Measurements from ENCODE around the gene CYP3A5. TPM values are rescaled to one million over a fixed set of nuclear protein-coding genes. Genes with fewer than 3 reads are reported as not detected.

The CYP3A5 gene
- total and polyA plus RNA-seq, 2 experiments from 2014 or later = 228 to 345 TPM

DNA sequence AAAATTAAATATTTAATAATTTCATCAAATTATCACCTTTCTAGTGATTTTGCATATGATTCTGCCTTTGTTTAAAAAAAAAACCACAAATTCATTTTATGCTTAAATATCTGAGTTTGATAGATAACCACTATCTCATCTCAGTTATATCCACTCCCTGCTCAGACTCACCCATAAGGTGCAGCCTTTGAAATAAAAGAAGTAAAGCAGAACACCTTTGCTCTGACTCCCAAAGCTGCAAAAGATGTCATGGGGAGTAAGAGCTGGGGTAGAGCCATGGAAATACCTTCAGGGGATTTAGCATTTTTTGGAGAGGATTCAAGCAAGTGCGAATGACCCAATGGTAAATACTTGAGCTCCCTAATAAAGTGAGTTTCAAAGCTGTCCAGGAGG, 15.1 kb upstream of the CYP3A5 start:
- no peak for DNase-seq (ENCODE audit: low spot score)
- H4K20me1 ChIP-seq (ENCODE audit: insufficient read depth, poor library complexity, severe bottlenecking) = no peaks in the 10 kb centered on the region
- no peaks in the 10 kb centered on the region for H3K36me3 ChIP-seq (replicated peaks; ENCODE audit: insufficient read depth, low read depth)
- TF ChIP-seq CTCF (IDR thresholded peaks at IDR 0.05; ENCODE audit: poor library complexity) (no peak), EZH2phosphoT487 (IDR thresholded peaks at IDR 0.05; ENCODE audit: low read depth, severe bottlenecking, unreplicated experiment) (no peak), EZH2 (IDR thresholded peaks at IDR 0.05; ENCODE audit: borderline replicate concordance) (no peak)
- H3K4me1 ChIP-seq (ENCODE audit: insufficient read depth) = peaks cover 46% of the 10 kb centered on the region
- 71% methylated on average over 1 of the region's 1 CpG for WGBS (ENCODE audit: low lambda C conversion rate, missing lambda C conversion rate)
- H3K4me2 ChIP-seq = peak overlapping the region; percentile 11
- H3K4me3 ChIP-seq = no peak overlapping the region
- H3K9me2 ChIP-seq (replicated peaks; ENCODE audit: insufficient read depth) = no peaks in the 10 kb centered on the region
- H3K9me3 ChIP-seq (ENCODE audit: low read depth) = no peaks in the 10 kb centered on the region
- H3K27me3 ChIP-seq = no peaks in the 10 kb centered on the region
- no peaks in the 10 kb centered on the region for H3K79me2 ChIP-seq
- H2AFZ ChIP-seq = no peak overlapping the region
- H3K27ac ChIP-seq = peak overlapping the region; percentile 94

- Histone ChIP-seq H3K27me3 (no peaks in the 10 kb centered on the region), H3K79me2 (no peaks in the 10 kb centered on the region), H2AFZ (peak overlapping the region; percentile 41), H3K4me1 (ENCODE audit: insufficient read depth) (peaks cover 41% of the 10 kb centered on the region), H3K4me2 (peak overlapping the region; percentile 63), H3K36me3 (replicated peaks; ENCODE audit: insufficient read depth, low read depth) (no peaks in the 10 kb centered on the region), H3K9me3 (ENCODE audit: low read depth) (no peaks in the 10 kb centered on the region), H3K27ac (peak overlapping the region; percentile 94), H3K9me2 (replicated peaks; ENCODE audit: insufficient read depth) (no peaks in the 10 kb centered on the region), H4K20me1 (ENCODE audit: insufficient read depth, poor library complexity, severe bottlenecking) (no peaks in the 10 kb centered on the region), H3K4me3 (no peak overlapping the region)
- TF ChIP-seq EZH2 (IDR thresholded peaks at IDR 0.05; ENCODE audit: borderline replicate concordance) (no peak), EZH2phosphoT487 (IDR thresholded peaks at IDR 0.05; ENCODE audit: low read depth, severe bottlenecking, unreplicated experiment) (no peak), CTCF (IDR thresholded peaks at IDR 0.05; ENCODE audit: poor library complexity) (no peak)
- peak; percentile 62 for DNase-seq (ENCODE audit: low spot score)
- 38% methylated on average over 5 of the region's 5 CpGs for WGBS (ENCODE audit: low lambda C conversion rate, missing lambda C conversion rate)
Observed at GRCh38 chr7:99694201-99694911, 14.6 kb upstream of the CYP3A5 start.

GRCh38 chr7:99693427-99694200, 13.8 kb upstream of the CYP3A5 start:
- Histone ChIP-seq H4K20me1 (ENCODE audit: insufficient read depth, poor library complexity, severe bottlenecking) (no peaks in the 10 kb centered on the region), H2AFZ (peak overlapping the region; percentile 41), H3K27ac (peak overlapping the region; percentile 94), H3K9me3 (ENCODE audit: low read depth) (no peaks in the 10 kb centered on the region), H3K79me2 (no peaks in the 10 kb centered on the region), H3K4me1 (ENCODE audit: insufficient read depth) (peaks cover 36% of the 10 kb centered on the region), H3K36me3 (replicated peaks; ENCODE audit: insufficient read depth, low read depth) (no peaks in the 10 kb centered on the region), H3K4me3 (no peak overlapping the region), H3K9me2 (replicated peaks; ENCODE audit: insufficient read depth) (no peaks in the 10 kb centered on the region), H3K27me3 (no peaks in the 10 kb centered on the region), H3K4me2 (peak overlapping the region; percentile 63)
- TF ChIP-seq EZH2 (IDR thresholded peaks at IDR 0.05; ENCODE audit: borderline replicate concordance) (no peak), EZH2phosphoT487 (IDR thresholded peaks at IDR 0.05; ENCODE audit: low read depth, severe bottlenecking, unreplicated experiment) (no peak), CTCF (IDR thresholded peaks at IDR 0.05; ENCODE audit: poor library complexity) (no peak)
- 24% methylated on average over 9 of the region's 9 CpGs for WGBS (ENCODE audit: low lambda C conversion rate, missing lambda C conversion rate)
- peak; percentile 86 for DNase-seq (ENCODE audit: low spot score)
